Upper lobe of right lung (tissue), 1 donor: ENCODE data around the gene PCGF1. TPM values are rescaled to one million over a fixed set of nuclear protein-coding genes. Genes with fewer than 3 reads are reported as not detected.

Experiments
- ATAC-seq: fragments of 200-7000 bp; cut with Tn5 transposase; one replicate; pipeline ENCODE4 v1.9.1; 2020; ENCODE audit warnings: mild to moderate bottlenecking, moderate library complexity
- DNase-seq: peaks from one replicate; pipeline ENCODE4 v3.0.0-alpha.2; 2020
- H3K27ac ChIP-seq: fragments of 200-600 bp; one replicate; pipeline ENCODE4 v1.8.0; 2022
- H3K27me3 ChIP-seq: fragments of 200-600 bp; one replicate; pipeline ENCODE4 v1.8.0; 2022; ENCODE audit warnings: mild to moderate bottlenecking
- H3K36me3 ChIP-seq: fragments of 200-600 bp; one replicate; pipeline ENCODE4 v1.8.0; 2022
- H3K4me1 ChIP-seq: fragments of 200-600 bp; one replicate; pipeline ENCODE4 v1.8.0; 2022
- H3K4me3 ChIP-seq: fragments of 200-600 bp; one replicate; pipeline ENCODE4 v1.8.0; 2022; ENCODE audit warnings: mild to moderate bottlenecking
- H3K9me3 ChIP-seq: fragments of 200-600 bp; one replicate; pipeline ENCODE4 v1.8.0; 2022
- CTCF ChIP-seq: fragments of 200-600 bp; IDR thresholded peaks from one replicate; pipeline ENCODE4 v1.8.0; 2022; ENCODE audit warnings: antibody characterized with exemption
- intact Hi-C: fragments of 100-400 bp; cut with DNase I; formaldehyde crosslinking; loops from one replicate; pipeline ENCODE4 v1.11.0; 2022
- total RNA-seq: library from RNA; stranded (reverse); fragmentation: NEBNext Ultra II Directional; extraction: Animal tissue kit (Norgen Biotek cat#: 25700); gene quantifications from one replicate; pipeline ENCODE4 v1.2.1, GENCODE V29; 2021
- donor health status: DM: no; HTN: yes; CAD: no; lungs with severe emphysema.

PCGF1 gene
- total RNA-seq, 1 donor from 2014 or later = 30.1 TPM

- DNase-seq = no peak
- peaks cover 22% of the 10 kb centered on the region for H3K36me3 ChIP-seq
- H3K4me1 ChIP-seq = peaks cover 15% of the 10 kb centered on the region
- TF ChIP-seq CTCF = no peak
- no peaks in the 10 kb centered on the region for H3K27me3 ChIP-seq
- H3K4me3 ChIP-seq = no peak within 1 kb of the TSS
- intact Hi-C loops = no loop called here
- ATAC-seq = no peak
- no peaks in the 10 kb centered on the region for H3K9me3 ChIP-seq
- H3K27ac ChIP-seq = no peak within 1 kb of the TSS
Observed at GRCh38 chr2:74525717-74526648, 18.5 kb upstream of the PCGF1 start, which contains the start of gene DQX1. DQX1 (minus strand) TSS chr2:74526231; CDS start chr2:74525729, 502 bp downstream.

GRCh38 chr2:74524955-74525716 lies 17.6 kb upstream of the PCGF1 start:
- peaks cover 5% of the 10 kb centered on the region for H3K27me3 ChIP-seq
- no peak for TF ChIP-seq CTCF
- no peak for DNase-seq
- no peak overlapping the region for H3K4me3 ChIP-seq
- no peak for ATAC-seq
- H3K36me3 ChIP-seq = peaks cover 22% of the 10 kb centered on the region
- H3K27ac ChIP-seq = no peak overlapping the region
- H3K4me1 ChIP-seq = peaks cover 10% of the 10 kb centered on the region
- intact Hi-C loops = no loop called here
- no peaks in the 10 kb centered on the region for H3K9me3 ChIP-seq

GRCh38 chr2:74524005-74524404 lies 16.5 kb upstream of the PCGF1 start:
- intact Hi-C loops = no loop called here
- ATAC-seq (no peak), DNase-seq (no peak)
- Histone ChIP-seq H3K27me3 (peaks cover 16% of the 10 kb centered on the region), H3K9me3 (no peaks in the 10 kb centered on the region), H3K36me3 (peaks cover 22% of the 10 kb centered on the region), H3K27ac (no peak overlapping the region), H3K4me1 (peaks cover 10% of the 10 kb centered on the region), H3K4me3 (no peak overlapping the region)
- no peak for TF ChIP-seq CTCF

- Histone ChIP-seq H3K9me3 (no peaks in the 10 kb centered on the region), H3K36me3 (peaks cover 17% of the 10 kb centered on the region), H3K27me3 (peaks cover 30% of the 10 kb centered on the region), H3K4me3 (no peak overlapping the region), H3K4me1 (no peaks in the 10 kb centered on the region), H3K27ac (no peak overlapping the region)
- intact Hi-C loops = no loop called here
- no peak for TF ChIP-seq CTCF
- DNase-seq (no peak), ATAC-seq (no peak)
Observed at GRCh38 chr2:74522516-74522915, 15.0 kb upstream of the PCGF1 start.

- Histone ChIP-seq H3K9me3 (no peaks in the 10 kb centered on the region), H3K4me1 (peaks cover 14% of the 10 kb centered on the region), H3K27ac (no peak overlapping the region), H3K4me3 (peak overlapping the region; percentile 38), H3K27me3 (peaks cover 89% of the 10 kb centered on the region), H3K36me3 (no peaks in the 10 kb centered on the region)
- intact Hi-C loops = no loop called here
- no peak for ATAC-seq
- no peak for TF ChIP-seq CTCF
- no peak for DNase-seq
Observed at GRCh38 chr2:74516650-74517049, 9.2 kb upstream of the PCGF1 start.
